Measurements from ENCODE around the gene APIP. TPM values are rescaled to one million over a fixed set of nuclear protein-coding genes. Genes with fewer than 3 reads are reported as not detected.

APIP gene
- 17.5 and 20.4 TPM in 2 replicates for total RNA-seq

GRCh38 chr11:34916015-34916842 is at the start of gene APIP, which contains the start of gene PDHX:
APIP (minus strand) TSS chr11:34916379; CDS start chr11:34916284, 95 bp downstream.
PDHX (plus strand) TSS chr11:34916618; CDS start chr11:34916656, 38 bp downstream.

Other genes starting within 250 kb of the APIP start
- gene PDHX, start 239 bp upstream of the APIP start, total RNA-seq: 18.1 and 19.2 TPM in 2 replicates
- gene CD44, start 222.8 kb upstream of the APIP start, total RNA-seq: 74.4 and 144 TPM in 2 replicates

Data from endothelial cell of coronary artery (primary cell).